ENCODE measurements around the gene ABCC5. TPM values are rescaled to one million over a fixed set of nuclear protein-coding genes. Genes with fewer than 3 reads are reported as not detected.

ABCC5 gene
- total and polyA plus RNA-seq, 2 experiments from 2014 or later = 27.8 to 41.4 TPM

- Histone ChIP-seq H3K4me3 (no peak overlapping the region), H3K36me3 (replicated peaks; ENCODE audit: insufficient read depth, low read depth) (no peaks in the 10 kb centered on the region), H3K27ac (no peak overlapping the region), H3K9me2 (replicated peaks; ENCODE audit: insufficient read depth) (no peaks in the 10 kb centered on the region), H3K79me2 (no peaks in the 10 kb centered on the region), H3K4me2 (no peak overlapping the region), H4K20me1 (ENCODE audit: insufficient read depth, poor library complexity, severe bottlenecking) (no peaks in the 10 kb centered on the region), H2AFZ (no peak overlapping the region), H3K4me1 (ENCODE audit: insufficient read depth) (no peaks in the 10 kb centered on the region), H3K9me3 (ENCODE audit: low read depth) (no peaks in the 10 kb centered on the region), H3K27me3 (no peaks in the 10 kb centered on the region)
- DNase-seq (ENCODE audit: low spot score) = no peak
- 81% methylated on average over 7 of the region's 7 CpGs for WGBS (ENCODE audit: low lambda C conversion rate, missing lambda C conversion rate)
- TF ChIP-seq EZH2 (IDR thresholded peaks at IDR 0.05; ENCODE audit: borderline replicate concordance) = no peak
- TF ChIP-seq EZH2phosphoT487 (IDR thresholded peaks at IDR 0.05; ENCODE audit: low read depth, severe bottlenecking, unreplicated experiment) = no peak
- no peak for TF ChIP-seq CTCF (IDR thresholded peaks at IDR 0.05; ENCODE audit: poor library complexity)
These were observed 4.6 kb upstream of the ABCC5 start for GRCh38 chr3:184022323-184022722.

GRCh38 chr3:184018424-184018973 is 815 bp upstream of the ABCC5 start:
- DNase-seq (ENCODE audit: low spot score) = no peak
- Histone ChIP-seq H3K4me3 (peak overlapping the region; percentile 51), H3K9me2 (replicated peaks; ENCODE audit: insufficient read depth) (no peaks in the 10 kb centered on the region), H3K36me3 (replicated peaks; ENCODE audit: insufficient read depth, low read depth) (no peaks in the 10 kb centered on the region), H3K79me2 (peaks cover 24% of the 10 kb centered on the region), H3K4me2 (peak overlapping the region; percentile 83), H3K27me3 (no peaks in the 10 kb centered on the region), H2AFZ (peak overlapping the region; percentile 61), H3K4me1 (ENCODE audit: insufficient read depth) (peaks cover 23% of the 10 kb centered on the region), H3K9me3 (ENCODE audit: low read depth) (no peaks in the 10 kb centered on the region), H4K20me1 (ENCODE audit: insufficient read depth, poor library complexity, severe bottlenecking) (no peaks in the 10 kb centered on the region), H3K27ac (peak overlapping the region; percentile 85)
- no peak for TF ChIP-seq EZH2phosphoT487 (IDR thresholded peaks at IDR 0.05; ENCODE audit: low read depth, severe bottlenecking, unreplicated experiment)
- no peak for TF ChIP-seq CTCF (IDR thresholded peaks at IDR 0.05; ENCODE audit: poor library complexity)
- no peak for TF ChIP-seq EZH2 (IDR thresholded peaks at IDR 0.05; ENCODE audit: borderline replicate concordance)
- WGBS (ENCODE audit: low lambda C conversion rate, missing lambda C conversion rate) = 91% methylated on average over 21 of the region's 21 CpGs

- H3K4me1 ChIP-seq (ENCODE audit: insufficient read depth) = peaks cover 23% of the 10 kb centered on the region
- TF ChIP-seq EZH2phosphoT487 (IDR thresholded peaks at IDR 0.05; ENCODE audit: low read depth, severe bottlenecking, unreplicated experiment) (no peak), CTCF (IDR thresholded peaks at IDR 0.05; ENCODE audit: poor library complexity) (peak; percentile 90)
- DNase-seq (ENCODE audit: low spot score) = peak; percentile 81
- peak overlapping the region; percentile 78 for H3K27ac ChIP-seq
- no peaks in the 10 kb centered on the region for H3K36me3 ChIP-seq (replicated peaks; ENCODE audit: insufficient read depth, low read depth)
- 20% methylated on average over 57 of the region's 57 CpGs for WGBS (ENCODE audit: low lambda C conversion rate, missing lambda C conversion rate)
- peak overlapping the region; percentile 99 for H3K4me3 ChIP-seq
- no peaks in the 10 kb centered on the region for H4K20me1 ChIP-seq (ENCODE audit: insufficient read depth, poor library complexity, severe bottlenecking)
- no peaks in the 10 kb centered on the region for H3K9me2 ChIP-seq (replicated peaks; ENCODE audit: insufficient read depth)
- H3K79me2 ChIP-seq = peaks cover 24% of the 10 kb centered on the region
- no peaks in the 10 kb centered on the region for H3K9me3 ChIP-seq (ENCODE audit: low read depth)
- H3K4me2 ChIP-seq = peak overlapping the region; percentile 83
- H3K27me3 ChIP-seq = no peaks in the 10 kb centered on the region
- H2AFZ ChIP-seq = peak overlapping the region; percentile 100
These were observed 643 bp downstream of the ABCC5 start for GRCh38 chr3:184016811-184017671.

Measured in hepatocyte (in vitro differentiated cells).